Testis (tissue), 3 donors: Measurements from ENCODE around the gene CGB8. TPM values are rescaled to one million over a fixed set of nuclear protein-coding genes. Genes with fewer than 3 reads are reported as not detected.
"Not testable (repeated sequence)": the region's sequence is repeated elsewhere in the genome, so short reads cannot be mapped to it uniquely, and the experiment has no call there.

Experiments used
- DNase-seq: peaks from one replicate; pipeline ENCODE4 v3.0.0-alpha.2; 2019
- H3K27ac ChIP-seq, 2 donors: fragments of 200-600 bp; sonication (generic); one replicate each; pipeline ENCODE4 v1.5.1; 2019
- H3K27me3 ChIP-seq: fragments of 200-600 bp; sonication (generic); one replicate; pipeline ENCODE4 v1.5.1; 2019
- H3K36me3 ChIP-seq: fragments of 200-600 bp; sonication (generic); one replicate; pipeline ENCODE4 v1.5.1; 2017; ENCODE audit warnings: low read depth; ENCODE audit errors: missing control alignments
- H3K4me1 ChIP-seq: fragments of 200-600 bp; sonication (generic); one replicate; pipeline ENCODE4 v1.5.1; 2019
- H3K4me3 ChIP-seq, 2 donors: fragments of 200-600 bp; sonication (generic); one replicate each; pipeline ENCODE4 v1.5.1; 2017 to 2019
- H3K9me3 ChIP-seq: fragments of 200-600 bp; sonication (generic); one replicate; pipeline ENCODE4 v1.5.1; 2017
- CTCF ChIP-seq, 3 experiments: fragments of 450-650 bp in 2 of 3; fragments of 200-600 bp in 1 of 3; sonication (generic) in 1 of 3; IDR thresholded peaks; one replicate each; pipeline ENCODE4 v1.5.1; 2016 to 2019; ENCODE audit warnings: antibody characterized with exemption in 3 of 3, mild to moderate bottlenecking in 2 of 3, moderate library complexity in 1 of 3
- POLR2A ChIP-seq: fragments of 450-650 bp; IDR thresholded peaks from one replicate; pipeline ENCODE4 v1.6.1; 2017; ENCODE audit warnings: antibody characterized with exemption, mild to moderate bottlenecking, moderate library complexity
- WGBS, 2 donors: methylation state at CpG; one replicate each; pipeline ENCODE4 v1.1.5; 2018; 5-methylcytosine and 5-hydroxymethylcytosine counted together
- intact Hi-C: fragments of 100-400 bp; cut with DNase I; formaldehyde crosslinking; loops from one replicate; pipeline ENCODE4 v1.15.1; 2023; ENCODE audit warnings: low total_unique reads
- polyA plus RNA-seq: library from polyadenylated mRNA; stranded (reverse); fragments of 350-450 nt; fragmentation: Illumina TruSeq; extraction: RNeasy Lipid Tissue Mini Kit (QIAGEN cat#74804); gene quantifications from one replicate; pipeline ENCODE4 v1.2.3, GENCODE V29; 2014; ENCODE audit warnings: low read depth, low replicate concordance; ENCODE audit not compliant: insufficient read depth
- total RNA-seq, 2 donors: library from RNA; depleted of rRNA; stranded (reverse); fragments of >200 nt; gene quantifications; one replicate each; pipeline ENCODE4 v1.2.3, GENCODE V29; 2016

Gene CGB8
- total and polyA plus RNA-seq, 3 donors from 2014 or later = 0.43 TPM; not detected in 2

GRCh38 chr19:49084206-49085019, 35.5 kb upstream of the CGB8 start:
- peaks cover 36% of the 10 kb centered on the region for H3K4me1 ChIP-seq
- intact Hi-C loops = no loop called here
- WGBS, 2 donors = 51 to 55% methylated on average over 26 of the region's 26 CpGs
- H3K27me3 ChIP-seq = no peaks in the 10 kb centered on the region
- peak overlapping the region; percentile 72 to 99 for H3K4me3 ChIP-seq
- DNase-seq = no peak
- H3K27ac ChIP-seq = peak overlapping the region; percentile 71 to 87
- no peak for TF ChIP-seq CTCF (IDR thresholded peaks at IDR 0.05)
- no peak for TF ChIP-seq POLR2A
- no peaks in the 10 kb centered on the region for H3K9me3 ChIP-seq
- H3K36me3 ChIP-seq = no peaks in the 10 kb centered on the region

- H3K27me3 ChIP-seq = no peaks in the 10 kb centered on the region
- peaks cover 25% of the 10 kb centered on the region for H3K4me1 ChIP-seq
- H3K9me3 ChIP-seq = no peaks in the 10 kb centered on the region
- DNase-seq = no peak
- H3K27ac ChIP-seq = peak overlapping the region; percentile 44 to 69
- no peaks in the 10 kb centered on the region for H3K36me3 ChIP-seq
- WGBS, 2 donors = 67 to 80% methylated on average over 1 of the region's 1 CpG
- intact Hi-C loops = no loop called here
- H3K4me3 ChIP-seq = no peak overlapping the region
- TF ChIP-seq POLR2A (no peak), CTCF (IDR thresholded peaks at IDR 0.05) (no peak)
Measured at GRCh38 chr19:49081273-49081672, 32.4 kb upstream of the CGB8 start.

- DNase-seq = peak; percentile 81
- Histone ChIP-seq H3K27ac (peak overlapping the region; percentile 59 to 69), H3K36me3 (no peaks in the 10 kb centered on the region), H3K4me1 (peaks cover 22% of the 10 kb centered on the region), H3K9me3 (no peaks in the 10 kb centered on the region), H3K4me3 (no peak overlapping the region), H3K27me3 (no peaks in the 10 kb centered on the region)
- TF ChIP-seq CTCF (IDR thresholded peaks at IDR 0.05) (no peak), POLR2A (no peak)
- intact Hi-C loops = no loop called here
- WGBS, 2 donors = 62 to 77% methylated on average over 4 of the region's 4 CpGs
Measured at GRCh38 chr19:49080392-49080791, 31.5 kb upstream of the CGB8 start.

- H3K4me1 ChIP-seq, H3K4me3 ChIP-seq, H3K36me3 ChIP-seq, H3K9me3 ChIP-seq, H3K27me3 ChIP-seq, H3K27ac ChIP-seq: not testable (repeated sequence)
- TF ChIP-seq CTCF (IDR thresholded peaks at IDR 0.05) = peak; percentile 41 to 69 (median 60)
- peak; percentile 80 for DNase-seq
- WGBS, 2 donors = 35 to 40% methylated on average over 9 of the region's 9 CpGs
- intact Hi-C loops = loop anchor here (10.0 kb wide), 1 partner anchor 130 kb away; no protein-coding TSS in a partner anchor
Measured at GRCh38 chr19:49074869-49075268, 26.0 kb upstream of the CGB8 start.
